Progenitor cell of endocrine pancreas (in vitro differentiated cells): ENCODE measurements around the gene OPHN1. TPM values are rescaled to one million over a fixed set of nuclear protein-coding genes. Genes with fewer than 3 reads are reported as not detected.

Experiments used
- DNase-seq: peaks from one replicate; pipeline ENCODE4 v3.0.0; 2021; ENCODE audit warnings: low spot score; ENCODE audit not compliant: unreplicated experiment
- H3K27ac Mint-ChIP-seq: 2 replicates; pipeline ENCODE4 v1.8.0; 2021; ENCODE audit warnings: mild to moderate bottlenecking, moderate library complexity, mixed read lengths
- H3K27me3 Mint-ChIP-seq: 2 replicates; pipeline ENCODE4 v1.8.0; 2021; ENCODE audit warnings: mixed read lengths
- H3K36me3 Mint-ChIP-seq: 2 replicates; pipeline ENCODE4 v1.8.0; 2022; ENCODE audit warnings: mixed read lengths; ENCODE audit not compliant: insufficient read depth
- H3K4me1 Mint-ChIP-seq: 2 replicates; pipeline ENCODE4 v1.8.0; 2021; ENCODE audit warnings: low read depth, mixed read lengths
- H3K4me3 Mint-ChIP-seq: 2 replicates; pipeline ENCODE4 v1.8.0; 2021; ENCODE audit warnings: low read depth, mild to moderate bottlenecking, moderate library complexity, mixed read lengths
- H3K9me3 Mint-ChIP-seq: 2 replicates; pipeline ENCODE4 v1.8.0; 2021; ENCODE audit warnings: low read depth, mixed read lengths
- total RNA-seq: library from RNA; stranded (reverse); gene quantifications from 2 replicates; pipeline ENCODE4 v1.2.1, GENCODE V29; 2021
- TF ChIP-seq, protein P1 (sequence below): fragments of 200-600 bp; sonication (generic); IDR thresholded peaks from one replicate; pipeline ENCODE4 v1.5.0; 2021; ENCODE audit warnings: antibody characterized with exemption, mild to moderate bottlenecking; ENCODE audit not compliant: unreplicated experiment

OPHN1 gene
- total RNA-seq, 1 donor from 2014 or later = 7.2 TPM

DNA sequence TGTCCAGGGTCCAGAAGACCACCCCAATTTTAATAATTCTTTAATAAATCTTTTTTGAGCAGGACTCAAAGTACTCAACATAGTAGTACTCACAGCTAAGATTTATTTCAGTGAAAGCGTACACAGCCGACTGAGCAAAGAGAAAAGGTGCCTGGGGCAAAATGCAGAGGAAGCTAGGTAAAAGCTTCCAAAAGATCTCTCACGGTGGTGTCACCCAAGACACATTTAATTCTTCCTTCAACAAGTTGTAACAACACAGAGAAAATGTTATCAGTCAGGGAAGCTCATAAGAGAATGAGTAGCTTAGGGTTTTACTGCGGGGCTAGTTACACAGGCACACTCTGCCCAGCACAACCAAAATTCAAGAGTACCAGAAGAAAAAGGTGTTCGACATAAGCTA, 201.1 kb downstream of the OPHN1 start:
- Mint-ChIP-seq H3K4me3 (no peak overlapping the region), H3K36me3 (peaks cover 3% of the 10 kb centered on the region), H3K27me3 (no peaks in the 10 kb centered on the region), H3K4me1 (peaks cover 11% of the 10 kb centered on the region), H3K9me3 (peaks cover 16% of the 10 kb centered on the region), H3K27ac (no peak overlapping the region)
- no peak for DNase-seq
- TF ChIP-seq, protein P1, sequence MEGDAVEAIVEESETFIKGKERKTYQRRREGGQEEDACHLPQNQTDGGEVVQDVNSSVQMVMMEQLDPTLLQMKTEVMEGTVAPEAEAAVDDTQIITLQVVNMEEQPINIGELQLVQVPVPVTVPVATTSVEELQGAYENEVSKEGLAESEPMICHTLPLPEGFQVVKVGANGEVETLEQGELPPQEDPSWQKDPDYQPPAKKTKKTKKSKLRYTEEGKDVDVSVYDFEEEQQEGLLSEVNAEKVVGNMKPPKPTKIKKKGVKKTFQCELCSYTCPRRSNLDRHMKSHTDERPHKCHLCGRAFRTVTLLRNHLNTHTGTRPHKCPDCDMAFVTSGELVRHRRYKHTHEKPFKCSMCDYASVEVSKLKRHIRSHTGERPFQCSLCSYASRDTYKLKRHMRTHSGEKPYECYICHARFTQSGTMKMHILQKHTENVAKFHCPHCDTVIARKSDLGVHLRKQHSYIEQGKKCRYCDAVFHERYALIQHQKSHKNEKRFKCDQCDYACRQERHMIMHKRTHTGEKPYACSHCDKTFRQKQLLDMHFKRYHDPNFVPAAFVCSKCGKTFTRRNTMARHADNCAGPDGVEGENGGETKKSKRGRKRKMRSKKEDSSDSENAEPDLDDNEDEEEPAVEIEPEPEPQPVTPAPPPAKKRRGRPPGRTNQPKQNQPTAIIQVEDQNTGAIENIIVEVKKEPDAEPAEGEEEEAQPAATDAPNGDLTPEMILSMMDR = no peak

DNA sequence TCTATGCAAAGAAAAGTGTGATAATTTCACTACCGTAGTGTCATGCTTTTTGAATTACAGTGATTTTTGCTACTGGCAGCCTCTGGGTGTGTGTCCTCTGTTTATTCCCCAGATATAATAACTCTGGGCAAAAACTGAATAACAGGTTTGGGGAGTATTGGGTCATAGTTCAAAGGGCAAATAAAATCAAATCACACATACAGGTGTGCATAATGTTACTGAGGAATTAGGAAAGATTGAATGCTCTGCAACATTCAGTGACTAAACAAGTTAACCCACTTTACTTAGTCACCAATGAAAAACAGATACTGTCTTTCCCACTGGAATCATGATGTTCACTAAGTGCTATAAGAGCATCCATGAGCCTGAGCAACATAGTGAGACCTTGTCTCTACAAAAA, 224.3 kb downstream of the OPHN1 start:
- H3K9me3 Mint-ChIP-seq = peaks cover 9% of the 10 kb centered on the region
- no peaks in the 10 kb centered on the region for H3K4me1 Mint-ChIP-seq
- TF ChIP-seq, protein P1 = no peak
- H3K27me3 Mint-ChIP-seq = no peaks in the 10 kb centered on the region
- no peaks in the 10 kb centered on the region for H3K36me3 Mint-ChIP-seq
- no peak for DNase-seq
- H3K27ac Mint-ChIP-seq = no peak overlapping the region
- no peak overlapping the region for H3K4me3 Mint-ChIP-seq

DNA sequence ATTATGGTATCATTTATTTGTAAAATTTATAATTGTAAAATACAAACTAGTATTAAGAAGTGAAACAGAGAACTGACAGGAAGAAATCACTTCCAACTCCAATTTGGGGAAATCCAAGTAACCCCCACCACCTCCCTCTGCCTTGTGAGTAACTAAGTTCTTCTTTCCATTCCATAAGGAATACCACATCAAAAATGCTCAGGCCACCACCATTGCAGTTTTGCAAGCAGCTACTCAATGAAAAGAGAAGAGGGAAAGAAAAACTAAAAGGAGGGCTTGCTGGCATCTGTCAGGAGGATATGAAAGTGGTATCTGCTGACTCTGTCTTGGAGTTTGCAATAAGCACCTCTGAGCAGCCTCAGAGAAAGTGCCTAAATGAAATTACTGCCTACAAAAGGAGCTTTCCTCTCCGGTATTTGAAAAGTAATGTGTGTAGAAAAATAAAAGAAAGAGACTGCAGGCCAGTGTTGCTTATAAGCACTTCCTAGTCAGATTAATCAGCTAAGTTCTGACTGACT, 228.7 kb downstream of the OPHN1 start:
- no peaks in the 10 kb centered on the region for H3K36me3 Mint-ChIP-seq
- TF ChIP-seq, protein P1 = no peak
- no peaks in the 10 kb centered on the region for H3K9me3 Mint-ChIP-seq
- DNase-seq = no peak
- no peaks in the 10 kb centered on the region for H3K4me1 Mint-ChIP-seq
- H3K4me3 Mint-ChIP-seq = no peak overlapping the region
- no peak overlapping the region for H3K27ac Mint-ChIP-seq
- no peaks in the 10 kb centered on the region for H3K27me3 Mint-ChIP-seq

DNA sequence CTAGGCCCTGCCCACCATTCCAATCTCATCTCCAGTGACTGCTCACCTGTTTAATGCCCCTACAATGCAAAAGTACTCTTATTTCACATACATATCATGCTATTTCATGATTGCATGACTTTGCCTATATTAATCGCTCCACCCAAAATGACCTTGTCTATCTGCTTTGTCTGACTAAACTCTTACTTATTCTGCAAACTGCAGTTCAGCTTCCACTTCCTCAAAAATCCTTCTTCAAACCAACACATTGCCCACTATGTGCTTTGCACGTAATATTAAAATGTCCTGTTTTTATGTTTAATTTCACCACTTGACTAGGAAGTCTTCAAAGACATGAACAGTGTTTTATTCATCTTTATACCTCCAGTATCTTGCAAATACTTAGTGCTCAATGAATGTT, 229.6 kb downstream of the OPHN1 start:
- no peaks in the 10 kb centered on the region for H3K9me3 Mint-ChIP-seq
- no peak for DNase-seq
- TF ChIP-seq, protein P1 = no peak
- H3K36me3 Mint-ChIP-seq = no peaks in the 10 kb centered on the region
- no peaks in the 10 kb centered on the region for H3K4me1 Mint-ChIP-seq
- no peaks in the 10 kb centered on the region for H3K27me3 Mint-ChIP-seq
- no peak overlapping the region for H3K4me3 Mint-ChIP-seq
- no peak overlapping the region for H3K27ac Mint-ChIP-seq

DNA sequence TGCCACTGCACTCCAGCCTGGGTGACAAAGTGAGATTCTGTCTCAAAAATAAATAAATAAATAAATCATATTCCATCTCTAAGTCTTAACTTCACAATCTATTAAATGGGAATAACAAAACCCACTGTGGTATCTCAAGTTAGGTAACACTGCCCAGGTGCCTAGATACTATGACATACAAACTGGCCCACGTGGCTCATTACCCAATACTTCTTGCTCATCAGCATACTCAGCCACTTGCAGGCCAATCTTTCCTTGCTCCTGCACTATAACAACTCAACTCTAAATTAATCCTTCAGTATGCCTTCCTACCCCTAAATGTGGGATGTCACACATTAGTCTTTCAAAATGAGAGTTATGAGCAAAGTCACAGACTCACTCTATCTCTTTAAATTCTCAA, 230.1 kb downstream of the OPHN1 start:
- TF ChIP-seq, protein P1 = no peak
- Mint-ChIP-seq H3K4me1 (no peaks in the 10 kb centered on the region), H3K27me3 (no peaks in the 10 kb centered on the region), H3K27ac (no peak overlapping the region), H3K9me3 (no peaks in the 10 kb centered on the region), H3K4me3 (no peak overlapping the region), H3K36me3 (no peaks in the 10 kb centered on the region)
- no peak for DNase-seq
